K562 (cell line): ENCODE results near the gene CHRM1. TPM values are rescaled to one million over a fixed set of nuclear protein-coding genes. Genes with fewer than 3 reads are reported as not detected.

Experiments used
- BCOR ChIP-seq: fragments of 450-650 bp; IDR thresholded peaks from 2 replicates; pipeline ENCODE4 v1.6.1; 2016
- HDGF ChIP-seq: fragments of 450-650 bp; IDR thresholded peaks from 2 replicates; pipeline ENCODE4 v1.6.1; 2016
- HNRNPK ChIP-seq: fragments of 200-400 bp; formaldehyde crosslinking; IDR thresholded peaks from one replicate; pipeline ENCODE4 v1.6.1; 2018; ENCODE audit warnings: mild to moderate bottlenecking, low read depth, low read length; ENCODE audit not compliant: poor library complexity, severe bottlenecking
- ILF3 ChIP-seq: fragments of 450-650 bp; IDR thresholded peaks from 2 replicates; pipeline ENCODE4 v1.6.1; 2018; ENCODE audit warnings: antibody characterized with exemption, mild to moderate bottlenecking, moderate library complexity, borderline replicate concordance
- MBD2 ChIP-seq: sonication (generic); IDR thresholded peaks from 2 replicates; pipeline ENCODE4 v1.6.1; 2016; ENCODE audit warnings: low read depth, borderline replicate concordance
- NFIC ChIP-seq: fragments of 450-650 bp; IDR thresholded peaks from 2 replicates; pipeline ENCODE4 v1.6.1; 2017; ENCODE audit warnings: mild to moderate bottlenecking, inconsistent platforms
- NR1H2 ChIP-seq: sonication (generic); formaldehyde crosslinking; IDR thresholded peaks from 2 replicates; pipeline ENCODE4 v1.4.0; 2020; ENCODE audit warnings: mild to moderate bottlenecking, missing genetic modification reagents
- PML ChIP-seq: IDR thresholded peaks from 2 replicates; pipeline ENCODE4 v1.6.1; 2012; ENCODE audit warnings: low read length, inconsistent platforms
- POLR2A ChIP-seq: fragments of 450-650 bp; conservative IDR thresholded peaks from 2 replicates; pipeline ENCODE4 v1.6.1; 2016
- PURB ChIP-seq: sonication (generic); formaldehyde crosslinking; IDR thresholded peaks from 2 replicates; pipeline ENCODE4 v1.9.0; 2021; ENCODE audit warnings: low read depth, mild to moderate bottlenecking, missing genetic modification reagents
- SRSF1 ChIP-seq: fragments of 200-400 bp; formaldehyde crosslinking; IDR thresholded peaks from 2 replicates; pipeline ENCODE4 v1.6.1; 2017; ENCODE audit warnings: mild to moderate bottlenecking, low read depth, low read length, moderate library complexity
- STAT5B ChIP-seq: fragments of 250-450 bp; sonication (Bioruptor Pico); IDR thresholded peaks from 2 replicates; pipeline ENCODE4 v1.8.0; 2021; ENCODE audit warnings: mild to moderate bottlenecking, inconsistent platforms
- YBX1 ChIP-seq: fragments of 450-650 bp; IDR thresholded peaks from 2 replicates; pipeline ENCODE4 v1.7.1; 2016; ENCODE audit warnings: mild to moderate bottlenecking
- ZNF431 ChIP-seq: sonication (generic); formaldehyde crosslinking; IDR thresholded peaks from 2 replicates; pipeline ENCODE4 v1.8.0; 2022; ENCODE audit warnings: mild to moderate bottlenecking, missing genetic modification reagents
- polyA plus RNA-seq, 8 experiments: library from polyadenylated mRNA; depleted of rRNA in 4 of 8; stranded (reverse) in 5 of 8; unstranded in 3 of 8; fragments of >200 nt; fragmentation: Nextera tagmentation in 2 of 8; fragmentation: Illumina TruSeq in 1 of 8; extraction: Ambion mirVana in 2 of 8; extraction: Trizol in 1 of 8; gene quantifications; 2 replicates each; pipeline versions ENCODE4 v1.2.1 to v1.2.3, GENCODE V29; 2011 to 2014; ENCODE audit warnings: inconsistent platforms in 1 of 8, missing spikeins in 1 of 8
- total RNA-seq, 7 experiments: library from RNA; depleted of rRNA in 6 of 7; stranded (reverse); fragments of >200 nt in 6 of 7; fragmentation: Illumina TruSeq in 2 of 7; extraction: Trizol in 2 of 7; gene quantifications; 2 replicates each; pipeline versions ENCODE4 v1.2.1 to v1.2.3, GENCODE V29; 2011 to 2021; ENCODE audit warnings: low replicate concordance in 1 of 7
- TF ChIP-seq, protein P1 (sequence below): fragments of 450-650 bp; IDR thresholded peaks from 2 replicates; pipeline ENCODE4 v1.6.1; 2016; ENCODE audit warnings: antibody characterized with exemption
- TF ChIP-seq, protein P2 (sequence below): fragments of 450-650 bp; IDR thresholded peaks from 2 replicates; pipeline ENCODE4 v1.7.0; 2016; ENCODE audit warnings: borderline replicate concordance
- TF ChIP-seq, protein P3 (sequence below), 2 experiments: fragments of 450-650 bp; formaldehyde crosslinking in 1 of 2; IDR thresholded peaks; 2 replicates each; pipeline versions ENCODE4 v1.4.0 to v1.6.1; 2014 to 2020; ENCODE audit warnings: mild to moderate bottlenecking in 2 of 2, borderline replicate concordance in 1 of 2, low read depth in 1 of 2
- TF ChIP-seq, protein P4 (sequence below): IDR thresholded peaks from 3 replicates; pipeline ENCODE4 v1.6.1; 2011; ENCODE audit warnings: borderline replicate concordance, mild to moderate bottlenecking; ENCODE audit not compliant: insufficient read length, insufficient read depth

Gene CHRM1
- total and polyA plus RNA-seq, 9 of the 15 experiments (the other 6 are each of a cell fraction or from before 2014, with no cell fraction given), result not detected

DNA sequence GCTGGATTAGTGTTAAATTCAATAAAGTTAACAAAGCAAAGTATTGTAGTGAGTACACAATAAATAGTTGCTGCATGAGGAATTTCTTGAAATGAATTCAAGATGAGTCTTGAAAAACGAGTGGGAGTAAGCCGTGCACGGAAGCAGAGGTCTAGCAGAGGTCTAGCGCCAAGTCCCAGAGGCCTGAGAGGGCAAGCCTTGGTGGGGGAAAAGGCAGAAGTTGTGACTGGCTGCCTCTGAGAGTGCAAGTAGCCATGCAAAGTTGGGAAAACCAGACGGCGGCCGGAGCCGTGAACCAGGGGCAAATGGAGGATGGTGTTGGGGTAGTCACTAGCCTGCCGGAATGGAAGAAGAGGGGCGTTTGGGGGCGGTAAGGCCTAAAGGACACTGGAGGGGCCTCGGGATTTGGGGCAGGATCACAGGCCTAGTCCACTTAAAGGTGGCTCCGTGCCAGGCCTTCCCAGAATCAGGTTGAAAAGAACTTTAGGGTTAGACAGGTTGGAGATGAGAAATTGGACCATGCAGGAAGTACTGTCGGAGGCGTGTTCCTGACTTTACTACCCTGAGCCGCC, 40.8 kb downstream of the CHRM1 start (continued):
- TF ChIP-seq, protein P1, sequence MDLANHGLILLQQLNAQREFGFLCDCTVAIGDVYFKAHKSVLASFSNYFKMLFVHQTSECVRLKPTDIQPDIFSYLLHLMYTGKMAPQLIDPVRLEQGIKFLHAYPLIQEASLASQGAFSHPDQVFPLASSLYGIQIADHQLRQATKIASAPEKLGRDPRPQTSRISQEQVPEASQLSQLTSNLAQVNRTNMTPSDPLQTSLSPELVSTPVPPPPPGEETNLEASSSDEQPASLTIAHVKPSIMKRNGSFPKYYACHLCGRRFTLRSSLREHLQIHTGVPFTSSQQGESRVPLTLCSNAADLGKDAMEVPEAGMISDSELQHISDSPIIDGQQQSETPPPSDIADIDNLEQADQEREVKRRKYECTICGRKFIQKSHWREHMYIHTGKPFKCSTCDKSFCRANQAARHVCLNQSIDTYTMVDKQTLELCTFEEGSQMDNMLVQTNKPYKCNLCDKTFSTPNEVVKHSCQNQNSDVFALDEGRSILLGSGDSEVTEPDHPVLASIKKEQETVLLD, result no peak
- no peak for TF ChIP-seq STAT5B (CRISPR knock-in tag)
- no peak for TF ChIP-seq MBD2
- TF ChIP-seq POLR2A, result no peak
- no peak for TF ChIP-seq PURB (CRISPR knock-in tag)
- peak; percentile 85 for TF ChIP-seq NFIC
- no peak for TF ChIP-seq YBX1
- no peak for TF ChIP-seq SRSF1
- no peak for TF ChIP-seq ILF3
- TF ChIP-seq ZNF431, result peak; percentile 83
- TF ChIP-seq, protein P2, sequence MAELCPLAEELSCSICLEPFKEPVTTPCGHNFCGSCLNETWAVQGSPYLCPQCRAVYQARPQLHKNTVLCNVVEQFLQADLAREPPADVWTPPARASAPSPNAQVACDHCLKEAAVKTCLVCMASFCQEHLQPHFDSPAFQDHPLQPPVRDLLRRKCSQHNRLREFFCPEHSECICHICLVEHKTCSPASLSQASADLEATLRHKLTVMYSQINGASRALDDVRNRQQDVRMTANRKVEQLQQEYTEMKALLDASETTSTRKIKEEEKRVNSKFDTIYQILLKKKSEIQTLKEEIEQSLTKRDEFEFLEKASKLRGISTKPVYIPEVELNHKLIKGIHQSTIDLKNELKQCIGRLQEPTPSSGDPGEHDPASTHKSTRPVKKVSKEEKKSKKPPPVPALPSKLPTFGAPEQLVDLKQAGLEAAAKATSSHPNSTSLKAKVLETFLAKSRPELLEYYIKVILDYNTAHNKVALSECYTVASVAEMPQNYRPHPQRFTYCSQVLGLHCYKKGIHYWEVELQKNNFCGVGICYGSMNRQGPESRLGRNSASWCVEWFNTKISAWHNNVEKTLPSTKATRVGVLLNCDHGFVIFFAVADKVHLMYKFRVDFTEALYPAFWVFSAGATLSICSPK, result no peak
- TF ChIP-seq, protein P3, sequence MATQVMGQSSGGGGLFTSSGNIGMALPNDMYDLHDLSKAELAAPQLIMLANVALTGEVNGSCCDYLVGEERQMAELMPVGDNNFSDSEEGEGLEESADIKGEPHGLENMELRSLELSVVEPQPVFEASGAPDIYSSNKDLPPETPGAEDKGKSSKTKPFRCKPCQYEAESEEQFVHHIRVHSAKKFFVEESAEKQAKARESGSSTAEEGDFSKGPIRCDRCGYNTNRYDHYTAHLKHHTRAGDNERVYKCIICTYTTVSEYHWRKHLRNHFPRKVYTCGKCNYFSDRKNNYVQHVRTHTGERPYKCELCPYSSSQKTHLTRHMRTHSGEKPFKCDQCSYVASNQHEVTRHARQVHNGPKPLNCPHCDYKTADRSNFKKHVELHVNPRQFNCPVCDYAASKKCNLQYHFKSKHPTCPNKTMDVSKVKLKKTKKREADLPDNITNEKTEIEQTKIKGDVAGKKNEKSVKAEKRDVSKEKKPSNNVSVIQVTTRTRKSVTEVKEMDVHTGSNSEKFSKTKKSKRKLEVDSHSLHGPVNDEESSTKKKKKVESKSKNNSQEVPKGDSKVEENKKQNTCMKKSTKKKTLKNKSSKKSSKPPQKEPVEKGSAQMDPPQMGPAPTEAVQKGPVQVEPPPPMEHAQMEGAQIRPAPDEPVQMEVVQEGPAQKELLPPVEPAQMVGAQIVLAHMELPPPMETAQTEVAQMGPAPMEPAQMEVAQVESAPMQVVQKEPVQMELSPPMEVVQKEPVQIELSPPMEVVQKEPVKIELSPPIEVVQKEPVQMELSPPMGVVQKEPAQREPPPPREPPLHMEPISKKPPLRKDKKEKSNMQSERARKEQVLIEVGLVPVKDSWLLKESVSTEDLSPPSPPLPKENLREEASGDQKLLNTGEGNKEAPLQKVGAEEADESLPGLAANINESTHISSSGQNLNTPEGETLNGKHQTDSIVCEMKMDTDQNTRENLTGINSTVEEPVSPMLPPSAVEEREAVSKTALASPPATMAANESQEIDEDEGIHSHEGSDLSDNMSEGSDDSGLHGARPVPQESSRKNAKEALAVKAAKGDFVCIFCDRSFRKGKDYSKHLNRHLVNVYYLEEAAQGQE (IDR thresholded peaks at IDR 0.05; ENCODE audit: borderline replicate concordance), result peak; percentile 67
- TF ChIP-seq, protein P3 (CRISPR knock-in tag; IDR thresholded peaks at IDR 0.05; ENCODE audit: low read depth), result no peak
- TF ChIP-seq, protein P4, sequence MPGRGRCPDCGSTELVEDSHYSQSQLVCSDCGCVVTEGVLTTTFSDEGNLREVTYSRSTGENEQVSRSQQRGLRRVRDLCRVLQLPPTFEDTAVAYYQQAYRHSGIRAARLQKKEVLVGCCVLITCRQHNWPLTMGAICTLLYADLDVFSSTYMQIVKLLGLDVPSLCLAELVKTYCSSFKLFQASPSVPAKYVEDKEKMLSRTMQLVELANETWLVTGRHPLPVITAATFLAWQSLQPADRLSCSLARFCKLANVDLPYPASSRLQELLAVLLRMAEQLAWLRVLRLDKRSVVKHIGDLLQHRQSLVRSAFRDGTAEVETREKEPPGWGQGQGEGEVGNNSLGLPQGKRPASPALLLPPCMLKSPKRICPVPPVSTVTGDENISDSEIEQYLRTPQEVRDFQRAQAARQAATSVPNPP, result no peak
- TF ChIP-seq NR1H2 (CRISPR knock-in tag), result no peak
- no peak for TF ChIP-seq PML
- no peak for TF ChIP-seq HNRNPK
- TF ChIP-seq BCOR, result no peak
- peak; percentile 82; the same call in 1 of the 2 replicates for TF ChIP-seq HDGF
